ENCODE data around the gene KDELR1. TPM values are rescaled to one million over a fixed set of nuclear protein-coding genes. Genes with fewer than 3 reads are reported as not detected.
A peak's percentile ranks its signal among the peaks of the same experiment; 100 is the strongest.

The KDELR1 gene
- total and polyA plus RNA-seq, 2 of the 13 experiments (the other 11 are each of a cell fraction or from before 2014, with no cell fraction given) = 134 to 185 TPM

GRCh38 chr19:48362716-48363499 is 28.4 kb downstream of the KDELR1 start (continued):
- TF ChIP-seq ISX (CRISPR knock-in tag; conservative IDR thresholded peaks at IDR 0.05) (no peak), KLF6 (CRISPR knock-in tag; IDR thresholded peaks at IDR 0.05) (no peak), ZNF138 (CRISPR knock-in tag; IDR thresholded peaks at IDR 0.05; ENCODE audit: low read depth) (no peak), ZIK1 (CRISPR knock-in tag; IDR thresholded peaks at IDR 0.05; ENCODE audit: borderline replicate concordance, low read depth) (no peak), NFATC3 (CRISPR knock-in tag; IDR thresholded peaks at IDR 0.05) (no peak), SP1 (IDR thresholded peaks at IDR 0.05) (no peak), SP1 (CRISPR knock-in tag; IDR thresholded peaks at IDR 0.05) (peak; percentile 50; the same call in 1 of the 2 replicates), CBX2 (IDR thresholded peaks at IDR 0.05; ENCODE audit: low read depth, low read length) (no peak), CBX2 (CRISPR knock-in tag; IDR thresholded peaks at IDR 0.05; ENCODE audit: low read depth) (no peak), TCF7L2 (IDR thresholded peaks at IDR 0.05; ENCODE audit: low read depth, low read length) (no peak), POLR2AphosphoS5 (IDR thresholded peaks at IDR 0.05; ENCODE audit: low read depth, low read length) (peak; percentile 59), MIER2 (CRISPR knock-in tag; IDR thresholded peaks at IDR 0.05) (no peak), TRAFD1 (CRISPR knock-in tag; IDR thresholded peaks at IDR 0.05; ENCODE audit: borderline replicate concordance) (peak; percentile 58; the same call in 1 of the 2 replicates), HDAC6 (IDR thresholded peaks at IDR 0.05; ENCODE audit: low read depth, low read length) (no peak), CEBPZ (IDR thresholded peaks at IDR 0.05; ENCODE audit: low read length) (no peak), ZNF768 (CRISPR knock-in tag; IDR thresholded peaks at IDR 0.05) (no peak), CENPX (CRISPR knock-in tag; IDR thresholded peaks at IDR 0.05) (no peak), NFE2L1 (CRISPR knock-in tag; IDR thresholded peaks at IDR 0.05; ENCODE audit: borderline replicate concordance) (no peak), U2AF1 (optimal IDR thresholded peaks at IDR 0.05; ENCODE audit: low read depth, low read length) (no peak), DR1 (CRISPR knock-in tag; IDR thresholded peaks at IDR 0.05) (no peak), CREBL2 (CRISPR knock-in tag; IDR thresholded peaks at IDR 0.05; ENCODE audit: borderline replicate concordance) (no peak), ZSCAN9 (CRISPR knock-in tag; IDR thresholded peaks at IDR 0.05; ENCODE audit: borderline replicate concordance) (no peak), ZNF451 (CRISPR knock-in tag; IDR thresholded peaks at IDR 0.05) (no peak), SIX1 (CRISPR knock-in tag; IDR thresholded peaks at IDR 0.05; ENCODE audit: borderline replicate concordance) (no peak), GFI1 (CRISPR knock-in tag; IDR thresholded peaks at IDR 0.05; ENCODE audit: borderline replicate concordance) (no peak), TEAD3 (CRISPR knock-in tag; optimal IDR thresholded peaks at IDR 0.05; ENCODE audit: borderline replicate concordance) (peak; percentile 94), ZNF580 (CRISPR knock-in tag; IDR thresholded peaks at IDR 0.05; ENCODE audit: borderline replicate concordance, low read depth) (no peak)

Measured in HepG2 (cell line).